Activated naive CD4-positive, alpha-beta T cell (primary cell): Measurements from ENCODE around the gene PKP4.

Experiments used
- DNase-seq, 4 experiments: peaks; one replicate each; lab custom pipeline; 2025; lab: John Stamatoyannopoulos, UW

PKP4 gene

GRCh38 chr2:158718851-158719250, 262.1 kb downstream of the PKP4 start:
- DNase-seq = no peak

- no peak for DNase-seq
Observed at GRCh38 chr2:158719403-158719802, 262.7 kb downstream of the PKP4 start.

- no peak for DNase-seq
Observed at GRCh38 chr2:158722266-158723105, 265.7 kb downstream of the PKP4 start.

- no peak for DNase-seq
Observed at GRCh38 chr2:158723181-158723838, 266.6 kb downstream of the PKP4 start.

GRCh38 chr2:158723921-158724802, 267.4 kb downstream of the PKP4 start:
- no peak for DNase-seq

- no peak for DNase-seq
Observed at GRCh38 chr2:158724803-158725381, 268.1 kb downstream of the PKP4 start.

GRCh38 chr2:158725441-158725891, 268.7 kb downstream of the PKP4 start:
- no peak for DNase-seq

GRCh38 chr2:158726911-158727592, 270.3 kb downstream of the PKP4 start:
- DNase-seq = no peak

GRCh38 chr2:158728422-158728821, 271.7 kb downstream of the PKP4 start:
- DNase-seq = no peak

- no peak for DNase-seq
Observed at GRCh38 chr2:158729451-158729850, 272.7 kb downstream of the PKP4 start.

GRCh38 chr2:158729873-158730620, 273.3 kb downstream of the PKP4 start:
- no peak for DNase-seq

GRCh38 chr2:158730621-158731140, 273.9 kb downstream of the PKP4 start:
- no peak for DNase-seq

- DNase-seq = no peak
Observed at GRCh38 chr2:158731386-158731785, 274.6 kb downstream of the PKP4 start.
